Measurements from ENCODE around the gene PGA3.

DNA sequence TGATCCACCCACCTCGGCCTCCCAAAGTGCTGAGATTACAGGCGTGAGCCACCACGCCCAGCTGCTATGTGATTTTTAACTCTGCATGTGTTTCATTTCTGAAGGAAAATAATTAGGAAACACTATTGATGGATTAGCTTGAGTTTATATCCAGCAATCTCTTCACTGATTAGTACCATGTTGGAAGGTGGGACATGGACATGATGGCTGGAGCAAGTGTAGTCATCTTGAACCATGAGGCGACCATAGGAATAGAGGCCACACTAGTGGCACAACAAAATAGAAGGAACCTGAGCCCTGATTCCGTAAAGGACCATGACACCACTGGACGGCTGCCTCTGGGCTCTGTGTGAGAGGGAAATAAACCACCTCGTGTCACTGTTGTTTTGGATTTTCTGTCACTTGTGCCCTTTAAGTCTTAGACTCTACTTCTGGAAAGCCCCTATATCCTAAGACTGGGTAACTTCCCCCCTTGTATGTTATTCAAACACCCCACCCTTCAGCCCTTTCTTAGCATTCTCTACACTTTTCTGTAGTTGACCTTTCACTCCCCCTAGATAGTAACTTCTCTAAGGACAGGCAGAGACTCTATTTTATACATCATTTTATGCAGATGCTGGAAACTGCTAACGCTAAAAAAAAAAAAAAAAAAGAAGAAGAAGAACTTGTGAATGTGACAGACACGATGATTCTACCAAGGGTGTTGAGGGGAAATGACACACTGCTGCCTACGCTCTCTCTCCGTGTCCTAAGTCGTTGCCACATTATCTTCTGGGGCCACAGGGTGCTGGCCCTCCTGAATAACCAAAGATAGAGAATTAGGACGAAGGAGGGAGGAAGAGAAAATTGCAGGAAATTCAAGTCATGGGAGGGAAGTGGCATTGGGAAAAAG lies 39.4 kb upstream of the PGA3 start:
- TF ChIP-seq, protein P1, sequence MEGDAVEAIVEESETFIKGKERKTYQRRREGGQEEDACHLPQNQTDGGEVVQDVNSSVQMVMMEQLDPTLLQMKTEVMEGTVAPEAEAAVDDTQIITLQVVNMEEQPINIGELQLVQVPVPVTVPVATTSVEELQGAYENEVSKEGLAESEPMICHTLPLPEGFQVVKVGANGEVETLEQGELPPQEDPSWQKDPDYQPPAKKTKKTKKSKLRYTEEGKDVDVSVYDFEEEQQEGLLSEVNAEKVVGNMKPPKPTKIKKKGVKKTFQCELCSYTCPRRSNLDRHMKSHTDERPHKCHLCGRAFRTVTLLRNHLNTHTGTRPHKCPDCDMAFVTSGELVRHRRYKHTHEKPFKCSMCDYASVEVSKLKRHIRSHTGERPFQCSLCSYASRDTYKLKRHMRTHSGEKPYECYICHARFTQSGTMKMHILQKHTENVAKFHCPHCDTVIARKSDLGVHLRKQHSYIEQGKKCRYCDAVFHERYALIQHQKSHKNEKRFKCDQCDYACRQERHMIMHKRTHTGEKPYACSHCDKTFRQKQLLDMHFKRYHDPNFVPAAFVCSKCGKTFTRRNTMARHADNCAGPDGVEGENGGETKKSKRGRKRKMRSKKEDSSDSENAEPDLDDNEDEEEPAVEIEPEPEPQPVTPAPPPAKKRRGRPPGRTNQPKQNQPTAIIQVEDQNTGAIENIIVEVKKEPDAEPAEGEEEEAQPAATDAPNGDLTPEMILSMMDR (IDR thresholded peaks at IDR 0.05; ENCODE audit: control extremely low read depth in 1 of 3, insufficient read depth in 1 of 3, low read depth in 1 of 3, low read length in 3 of 3), result no peak
- TF ChIP-seq POLR2AphosphoS5 (IDR thresholded peaks at IDR 0.05; ENCODE audit: low read depth, low read length) (no peak), MAFK (IDR thresholded peaks at IDR 0.05; ENCODE audit: low read depth, low read length) (no peak), CREB1 (IDR thresholded peaks at IDR 0.05) (no peak)

All from H1 (cell line).